Measurements from ENCODE around the gene SRMS.
"Not testable (repeated sequence)": the region's sequence is repeated elsewhere in the genome, so short reads cannot be mapped to it uniquely, and the experiment has no call there.

The SRMS gene

DNA sequence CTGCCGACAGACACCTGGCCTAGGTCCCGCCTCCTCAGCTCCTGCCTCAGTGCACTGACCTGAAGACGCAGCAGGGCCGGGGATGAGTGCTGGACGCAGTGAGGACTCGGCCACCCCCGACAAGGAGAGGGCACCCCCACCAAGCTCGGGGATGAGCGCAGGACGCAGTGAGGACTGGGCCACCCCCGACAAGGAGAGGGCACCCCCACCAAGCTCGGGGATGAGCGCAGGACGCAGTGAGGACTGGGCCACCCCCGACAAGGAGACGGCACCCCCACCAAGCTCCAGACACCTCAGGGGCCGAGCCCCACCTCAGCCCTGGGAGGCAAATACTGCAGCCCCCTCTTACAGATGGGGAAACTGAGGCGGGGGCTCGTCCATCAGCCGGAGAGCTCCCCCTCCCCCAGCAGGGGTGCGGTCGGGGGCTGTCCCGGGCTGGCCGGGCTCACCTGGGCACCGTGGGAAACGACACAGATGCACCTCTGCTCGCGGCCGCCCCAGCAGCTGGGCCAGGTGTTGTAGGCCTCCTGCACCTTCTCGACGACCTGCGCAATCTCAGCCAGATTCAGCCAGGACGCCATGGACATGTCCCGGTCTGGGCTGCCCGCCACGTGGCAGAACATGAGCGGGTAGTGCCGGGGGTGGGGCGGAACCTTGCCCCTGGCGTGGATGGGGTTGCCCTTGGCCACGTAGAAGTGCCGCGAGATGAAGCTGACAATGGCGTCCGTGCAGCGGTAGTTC lies 19.0 kb upstream of the SRMS start:
- no peak for DNase-seq (ENCODE audit: low spot score)

DNA sequence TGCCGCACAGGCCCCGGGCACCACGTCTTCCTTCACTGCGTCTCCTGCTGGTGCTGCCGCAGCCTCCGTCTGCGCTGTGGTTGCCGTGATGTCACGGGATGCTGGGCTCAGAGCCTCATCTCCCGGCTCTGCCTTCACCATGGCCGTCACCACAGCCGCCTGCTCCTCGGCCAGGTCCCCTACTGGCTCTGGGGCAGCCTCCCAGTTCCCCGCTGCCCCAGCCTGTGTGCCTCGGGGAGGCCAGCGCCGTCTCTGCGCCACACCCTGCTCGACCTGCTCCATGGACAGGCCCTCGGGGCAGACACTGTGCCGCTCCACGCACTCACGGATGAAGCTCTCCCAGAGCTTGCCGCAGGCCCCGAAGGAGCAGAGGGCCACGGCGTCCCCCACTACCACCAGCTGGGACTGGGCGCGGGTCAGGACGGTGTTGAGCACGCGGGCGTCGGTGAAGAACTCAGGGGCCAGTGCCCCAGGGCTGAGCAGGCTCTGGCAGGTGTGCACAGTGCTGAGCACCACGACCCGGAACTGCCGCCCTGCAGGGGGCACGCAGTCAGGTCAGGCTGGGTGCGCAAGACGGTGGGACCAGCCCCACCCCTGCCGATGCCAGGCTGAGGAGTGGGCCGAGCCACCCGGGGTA lies 18.3 kb upstream of the SRMS start:
- no peak for DNase-seq (ENCODE audit: low spot score)

DNA sequence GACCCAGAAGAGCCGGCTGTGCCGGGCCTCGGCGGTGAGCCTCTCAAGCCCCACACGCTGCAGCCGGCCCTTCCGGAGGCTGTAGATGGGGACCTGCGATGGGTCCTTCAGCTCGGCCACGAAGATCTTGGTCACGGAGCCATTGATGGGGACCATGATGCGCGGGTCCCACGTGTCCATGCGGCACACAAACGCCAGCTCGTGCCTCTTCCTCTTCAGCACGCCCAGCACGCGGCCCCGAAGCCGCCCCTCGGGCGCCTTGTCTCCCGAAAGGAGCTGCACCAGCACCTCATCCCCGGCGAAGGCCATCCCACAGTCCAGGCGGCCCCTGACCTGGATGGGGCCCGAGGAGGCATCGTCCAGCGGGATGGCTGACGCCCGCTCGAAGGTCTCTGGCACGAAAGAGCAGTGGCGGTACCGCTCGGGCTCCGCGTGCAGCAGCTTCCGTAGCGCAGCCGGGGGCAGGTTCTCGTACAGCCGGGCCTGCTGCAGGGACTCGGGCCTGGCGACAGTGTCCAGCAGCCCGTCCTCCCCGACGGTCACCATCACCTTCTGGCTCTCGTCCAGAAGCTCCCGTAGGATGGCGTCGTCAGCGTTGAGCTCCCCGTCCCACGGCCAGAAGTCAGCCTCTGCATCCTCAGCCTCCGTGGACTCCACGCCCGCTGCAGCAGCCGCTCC lies 17.6 kb upstream of the SRMS start:
- DNase-seq (ENCODE audit: low spot score): no peak

DNA sequence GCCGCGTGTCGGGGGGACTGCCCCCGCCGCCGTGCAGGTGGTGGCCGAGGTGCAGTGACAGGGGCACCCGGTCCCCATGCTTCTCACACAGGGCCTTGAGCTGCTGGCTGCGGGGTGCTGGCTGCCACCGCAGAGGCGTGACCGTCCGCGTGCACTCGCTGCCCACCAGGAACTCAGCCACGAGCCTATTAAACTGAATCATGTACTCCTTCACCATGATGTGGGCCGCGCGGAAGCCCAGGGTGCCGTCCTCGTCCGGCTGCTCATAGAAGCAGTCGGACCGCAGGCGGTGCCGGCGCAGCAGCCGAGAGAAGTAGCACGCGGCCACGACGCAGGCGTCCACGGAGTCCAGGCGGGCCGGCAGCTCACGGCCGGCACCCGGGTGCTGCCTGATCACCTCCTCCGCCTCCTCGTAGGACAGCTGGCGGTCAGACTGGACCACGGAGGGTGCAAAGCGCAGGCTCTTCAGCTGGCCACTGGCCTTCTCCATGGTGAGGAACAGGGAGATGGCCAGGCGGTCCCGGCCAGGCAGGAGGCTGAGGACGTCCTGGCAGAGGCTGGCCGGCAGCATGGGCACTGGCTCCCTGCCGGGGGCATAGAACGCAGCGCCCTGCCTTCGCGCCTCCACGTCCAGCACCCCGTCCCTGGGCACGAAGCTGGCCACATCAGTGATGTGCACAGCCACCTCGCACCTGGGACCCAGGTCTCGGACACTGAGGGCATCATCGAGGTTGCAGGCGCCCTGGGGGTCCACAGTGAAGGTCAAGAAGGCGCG lies 16.7 kb upstream of the SRMS start:
- DNase-seq (ENCODE audit: low spot score): no peak

- DNase-seq (ENCODE audit: low spot score): no peak
Measured at GRCh38 chr20:63563225-63563935, 15.8 kb upstream of the SRMS start.

- no peak for DNase-seq (ENCODE audit: low spot score)
Measured at GRCh38 chr20:63562461-63563224, 15.1 kb upstream of the SRMS start.

- DNase-seq (ENCODE audit: low spot score): no peak
Measured at GRCh38 chr20:63561624-63562396, 14.3 kb upstream of the SRMS start.

DNA sequence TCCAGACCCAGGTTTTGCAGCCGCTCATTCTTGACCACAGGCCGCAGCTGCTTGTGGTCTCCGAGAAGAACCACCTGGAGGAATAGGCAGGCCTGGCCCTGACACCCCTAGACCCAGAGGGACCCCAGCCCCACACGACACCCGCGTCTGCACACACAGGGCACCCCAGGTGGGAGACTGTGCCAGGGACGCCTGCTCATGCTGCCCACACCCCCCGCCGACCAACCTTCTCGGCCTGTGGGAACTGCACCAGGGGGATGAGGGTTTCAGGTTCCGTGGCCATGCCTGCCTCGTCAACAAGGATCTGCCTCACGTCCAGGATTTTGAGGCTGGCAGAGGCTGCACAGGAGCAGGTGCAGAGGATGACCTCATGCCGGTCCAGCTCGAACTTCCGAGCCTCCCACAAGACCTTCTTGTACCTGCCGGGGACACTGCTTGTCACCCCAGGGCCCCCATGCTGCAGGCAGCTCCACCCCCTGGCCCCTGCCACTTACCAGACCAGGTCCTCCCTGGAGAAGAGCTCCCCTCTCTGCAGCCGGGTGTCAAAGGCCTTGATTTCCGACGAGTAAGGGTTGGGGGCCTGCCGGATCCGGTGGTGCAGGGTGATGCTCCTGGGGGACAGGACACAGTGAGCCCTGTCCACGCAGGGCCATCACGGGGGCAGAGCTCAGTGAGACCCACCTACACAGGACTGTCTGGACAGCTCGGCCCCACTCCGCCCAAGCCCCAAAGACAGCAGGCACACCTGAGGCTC lies 13.5 kb upstream of the SRMS start:
- no peak for DNase-seq (ENCODE audit: low spot score)

DNA sequence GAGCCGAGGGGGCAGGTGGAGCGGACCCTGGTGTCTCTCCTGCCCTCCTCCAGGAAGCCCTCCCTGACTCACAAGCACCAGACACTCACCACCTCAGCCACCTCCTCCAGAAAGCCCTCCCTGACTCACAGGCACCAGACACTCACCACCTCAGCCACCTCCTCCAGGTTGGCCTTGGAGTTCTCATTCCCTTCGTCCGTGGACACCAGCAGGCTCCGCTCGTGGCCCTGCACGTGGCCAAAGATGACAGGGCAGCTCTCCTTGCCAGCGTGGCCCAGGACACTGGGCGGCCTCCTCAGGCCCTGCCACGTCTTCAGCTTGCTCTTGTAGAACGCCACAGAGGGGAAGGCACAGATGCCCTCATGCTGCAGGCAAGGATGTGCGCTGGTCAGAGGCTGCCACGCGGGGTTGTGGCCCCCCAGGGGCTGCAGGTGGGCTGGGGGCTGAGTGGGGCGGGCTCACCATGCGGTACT lies 12.8 kb upstream of the SRMS start:
- DNase-seq (ENCODE audit: low spot score): no peak

DNA sequence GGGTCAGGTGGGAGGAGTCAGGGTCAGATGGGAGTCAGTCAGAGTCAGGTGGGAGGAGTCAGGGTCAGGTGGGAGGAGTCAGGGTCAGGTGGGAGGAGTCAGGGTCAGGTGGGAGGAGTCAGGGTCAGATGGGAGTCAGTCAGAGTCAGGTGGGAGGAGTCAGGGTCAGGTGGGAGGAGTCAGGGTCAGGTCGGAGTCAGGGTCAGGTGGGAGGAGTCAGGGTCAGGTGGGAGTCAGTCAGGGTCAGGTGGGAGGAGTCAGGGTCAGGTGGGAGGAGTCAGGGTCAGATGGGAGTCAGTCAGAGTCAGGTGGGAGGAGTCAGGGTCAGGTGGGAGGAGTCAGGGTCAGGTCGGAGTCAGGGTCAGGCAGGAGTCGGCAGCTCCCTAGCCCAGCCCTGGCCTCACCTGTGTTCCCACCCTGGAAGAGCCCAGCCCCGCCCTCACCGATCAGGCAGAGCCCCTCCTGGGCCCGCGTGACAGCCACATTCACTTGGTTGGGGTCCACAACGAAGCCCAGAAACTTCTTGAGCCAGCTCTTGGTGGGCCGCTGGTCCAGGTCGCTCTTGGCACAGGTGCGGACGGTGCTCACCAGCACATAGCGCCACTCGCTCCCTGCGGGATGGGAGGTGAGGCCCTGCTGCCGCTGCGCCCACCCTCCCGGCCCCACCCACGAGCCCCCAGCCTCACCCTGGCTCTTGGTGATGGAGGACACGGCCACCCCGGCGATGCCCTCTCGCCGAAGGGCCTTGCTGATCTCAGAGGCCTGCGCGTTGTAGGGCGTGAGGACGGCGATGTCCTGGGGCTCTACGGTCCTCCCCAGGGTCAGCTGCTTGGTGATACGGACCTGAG lies 12.2 kb upstream of the SRMS start:
- DNase-seq (ENCODE audit: low spot score): not testable (repeated sequence)

- no peak for DNase-seq (ENCODE audit: low spot score)
Measured at GRCh38 chr20:63558804-63559484, 11.4 kb upstream of the SRMS start.

- no peak for DNase-seq (ENCODE audit: low spot score)
Measured at GRCh38 chr20:63557481-63557891, 9.9 kb upstream of the SRMS start.

GRCh38 chr20:63556873-63557478 lies 9.4 kb upstream of the SRMS start:
- no peak for DNase-seq (ENCODE audit: low spot score)

GRCh38 chr20:63555661-63556381 lies 8.3 kb upstream of the SRMS start:
- DNase-seq (ENCODE audit: low spot score): no peak

- DNase-seq (ENCODE audit: low spot score): no peak
Measured at GRCh38 chr20:63554361-63555278, 7.1 kb upstream of the SRMS start.
